ENCODE results near the gene SPEM1.

DNA sequence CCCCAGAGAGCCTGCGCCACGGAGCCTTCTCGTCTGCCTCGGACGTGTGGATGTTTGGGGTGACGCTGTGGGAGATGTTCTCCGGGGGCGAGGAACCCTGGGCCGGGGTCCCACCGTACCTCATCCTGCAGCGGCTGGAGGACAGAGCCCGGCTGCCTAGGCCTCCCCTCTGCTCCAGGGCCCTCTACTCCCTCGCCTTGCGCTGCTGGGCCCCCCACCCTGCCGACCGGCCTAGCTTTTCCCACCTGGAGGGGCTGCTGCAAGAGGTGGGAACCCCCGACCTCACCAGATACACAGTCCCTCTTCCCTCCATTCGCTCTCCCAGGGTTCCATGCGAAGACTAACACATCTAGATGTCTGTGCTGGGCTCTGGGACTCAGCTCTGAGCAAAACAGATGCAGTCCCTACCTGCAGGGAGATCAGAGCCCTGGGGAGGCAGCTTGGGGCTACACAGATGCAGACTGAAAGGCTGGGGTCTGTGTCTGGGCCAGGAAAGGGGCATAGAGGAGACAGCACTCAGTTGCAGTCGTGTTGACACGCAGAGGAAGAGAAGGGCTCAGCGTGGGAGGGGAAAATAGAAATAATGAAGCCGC lies 35.5 kb upstream of the SPEM1 start:
- TF ChIP-seq GATA3 (IDR thresholded peaks at IDR 0.05; ENCODE audit: low read depth, low read length), result no peak
- no peak for TF ChIP-seq GATA2 (IDR thresholded peaks at IDR 0.05; ENCODE audit: low read depth, low read length)

Data from SH-SY5Y (cell line).